GM19043 (cell line): ENCODE measurements around the gene OPN1SW.

Experiments used
- ATAC-seq: cut with Tn5 transposase; IDR thresholded peaks from one replicate; pipeline ENCODE4 v1.9.1; 2021; ENCODE audit warnings: low read depth; ENCODE audit not compliant: unreplicated experiment

OPN1SW gene

DNA sequence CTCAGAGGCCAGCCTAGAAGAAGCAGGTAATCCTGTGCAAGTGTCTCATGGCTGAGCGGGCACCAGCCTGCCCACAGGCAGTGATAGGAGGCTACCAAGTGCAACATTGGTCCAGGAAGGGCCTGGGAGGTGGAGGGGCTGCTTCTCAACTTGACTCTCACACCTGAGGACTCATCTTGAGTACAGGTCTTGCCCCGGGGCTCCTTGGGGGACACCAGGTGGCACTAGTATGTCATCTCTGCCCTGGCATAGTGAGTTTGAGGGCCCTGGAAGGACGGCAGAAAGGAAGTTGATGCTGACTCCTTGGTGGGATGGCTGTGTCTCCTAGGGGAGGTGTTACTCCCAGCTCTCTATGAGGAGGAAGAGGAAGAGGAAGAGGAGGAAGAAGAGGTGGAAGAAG is 18.4 kb upstream of the OPN1SW start:
- no peak for ATAC-seq

DNA sequence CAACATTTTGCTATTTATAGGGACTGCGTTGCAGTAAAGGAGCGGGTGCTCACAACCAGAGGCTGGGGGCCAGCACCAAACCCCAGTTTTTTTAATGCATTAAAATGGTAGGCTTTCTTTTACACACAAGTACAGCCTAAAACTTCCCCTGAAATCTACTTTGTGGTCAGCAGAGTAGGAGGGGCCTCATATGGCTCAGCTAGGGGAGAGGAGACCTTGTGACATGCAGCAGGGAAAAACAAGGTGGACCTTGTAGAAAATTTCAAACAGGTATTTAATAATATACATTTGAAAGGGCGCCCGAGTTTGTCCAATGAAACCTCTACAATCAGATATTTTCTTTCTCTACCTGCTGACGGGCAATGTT is 17.6 kb upstream of the OPN1SW start:
- no peak for ATAC-seq

DNA sequence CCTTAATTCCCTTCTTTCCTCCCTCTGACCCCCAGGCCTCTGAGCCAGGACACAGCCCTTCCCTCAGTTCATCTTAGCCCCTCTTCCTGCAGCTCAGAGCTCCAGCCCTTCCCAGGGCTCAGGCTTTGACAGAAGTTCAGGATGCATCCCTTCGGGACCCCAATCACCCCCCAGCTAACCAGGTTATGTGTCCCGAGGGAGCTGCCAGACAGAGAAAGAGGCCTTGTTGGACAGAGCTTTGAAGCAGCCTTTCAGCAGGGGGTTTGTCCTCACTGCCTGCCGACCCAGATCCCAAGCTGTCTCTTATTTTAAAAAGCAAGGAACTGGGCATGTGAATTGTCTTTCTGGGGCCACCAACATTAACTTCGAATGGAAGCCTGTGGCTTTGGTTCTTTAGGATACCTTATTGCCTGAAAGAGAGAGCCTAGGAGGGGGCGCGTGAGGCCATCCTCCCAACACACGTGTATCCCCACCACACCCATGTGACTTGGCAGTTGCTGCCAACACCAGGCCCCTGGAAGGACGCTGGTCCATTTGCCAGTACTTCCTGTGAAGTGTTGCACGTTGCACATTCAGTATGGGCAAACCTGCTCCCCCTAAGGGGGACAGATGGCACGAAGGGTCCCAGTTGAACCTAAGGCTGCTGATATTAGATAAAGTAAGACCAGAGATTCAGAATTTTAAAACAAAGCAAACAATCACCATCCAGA is 17.0 kb upstream of the OPN1SW start:
- no peak for ATAC-seq

DNA sequence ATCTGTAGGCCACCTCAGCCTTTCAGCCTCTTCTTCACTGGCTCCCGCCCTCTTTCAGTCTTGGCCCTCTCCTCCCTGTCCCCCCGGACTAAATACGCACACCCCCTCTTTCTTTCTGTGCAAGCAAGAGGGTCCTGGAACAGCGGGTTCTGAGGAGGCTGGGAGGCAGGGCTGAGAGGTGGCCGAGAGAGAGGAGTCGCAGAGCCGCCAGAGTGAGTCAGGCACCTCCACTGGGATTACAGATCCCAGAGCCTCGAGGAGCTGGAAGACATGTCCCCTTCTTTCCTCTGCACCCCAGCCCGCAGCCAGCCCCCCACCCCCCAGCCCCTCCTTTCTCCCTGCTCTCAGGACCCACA is 16.4 kb upstream of the OPN1SW start:
- no peak for ATAC-seq

DNA sequence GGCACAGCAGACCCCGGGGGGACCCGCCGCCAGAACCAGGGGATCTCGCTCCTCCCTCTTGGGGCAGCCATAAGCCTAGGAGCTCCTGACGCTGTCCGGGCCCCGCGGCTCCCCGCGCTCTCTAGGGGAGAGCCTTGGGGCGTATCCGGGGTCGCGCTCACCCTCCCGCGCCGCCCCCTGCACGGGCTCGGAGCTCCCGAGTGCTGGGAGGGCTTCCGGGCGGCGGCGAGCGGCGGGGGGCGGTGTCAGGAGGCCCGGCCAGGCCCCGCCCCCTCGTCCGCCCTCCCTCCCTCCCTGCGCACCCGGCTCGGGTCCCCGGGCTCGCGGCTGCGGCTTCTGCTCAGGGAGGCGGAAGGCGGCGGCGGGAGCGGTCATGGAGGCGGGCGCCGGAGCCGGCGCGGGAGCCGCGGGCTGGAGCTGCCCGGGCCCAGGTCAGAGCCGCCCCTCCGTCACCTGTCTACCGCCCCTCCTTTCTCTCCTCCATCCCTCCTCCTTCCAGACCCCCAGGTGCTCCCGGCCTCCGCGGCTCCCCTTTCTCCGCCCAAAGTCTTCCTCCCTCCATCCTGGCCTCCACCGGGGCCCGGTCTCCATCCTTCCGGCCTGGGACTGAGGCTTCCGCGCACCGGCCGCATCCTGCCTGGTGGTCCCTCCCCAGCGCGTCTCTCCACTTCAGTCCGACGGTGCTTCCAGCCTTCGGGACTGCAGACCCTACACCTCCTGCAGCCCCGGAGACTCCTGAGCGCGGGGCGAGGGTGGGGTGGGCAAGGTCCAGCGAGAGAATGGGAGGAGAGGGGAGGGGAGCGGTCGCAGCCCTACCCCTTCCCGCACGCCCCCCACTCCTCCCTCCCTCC is 15.8 kb upstream of the OPN1SW start, which contains the start of gene CCDC136:
TSS of gene CCDC136 (plus strand) at position 848 of the 851 bp plus-strand sequence. CDS start 444 bp downstream, outside the sequence.
- ATAC-seq = peak; percentile 84

DNA sequence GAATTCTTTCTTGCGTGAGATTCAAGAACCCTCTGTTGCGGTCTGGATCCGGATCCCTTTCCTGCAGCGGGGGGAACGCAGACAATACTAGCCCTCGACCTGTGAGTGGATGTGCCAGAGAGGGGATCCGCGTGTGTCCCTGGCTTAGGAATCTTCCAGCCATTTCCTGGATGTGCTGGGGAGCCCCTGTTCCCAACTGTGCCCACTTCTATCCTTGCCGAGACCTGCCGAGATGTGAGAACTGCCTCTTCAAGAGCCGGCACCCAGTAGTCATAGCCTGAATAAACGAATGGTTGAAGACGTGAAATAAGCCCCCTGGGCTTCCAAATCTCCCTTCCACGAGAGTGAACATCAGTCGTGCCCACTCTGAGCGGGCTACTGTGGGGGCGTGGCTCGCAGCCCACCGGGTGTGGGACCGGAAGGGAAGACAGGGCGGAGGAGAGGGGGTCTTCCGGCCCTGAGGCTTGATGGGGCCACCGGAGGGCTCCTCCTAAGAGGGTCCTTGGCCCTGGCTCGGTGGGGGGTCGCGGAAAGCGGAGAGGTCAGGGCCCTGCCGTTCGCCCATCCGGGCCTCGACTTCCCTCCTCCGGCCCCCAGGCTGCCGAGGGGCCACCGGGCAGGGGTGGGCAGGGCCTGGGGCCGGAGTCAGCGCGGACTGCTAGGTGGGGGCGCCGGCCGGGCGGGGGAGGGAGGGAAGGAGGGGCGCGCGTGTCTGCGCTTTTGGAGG is 14.9 kb upstream of the OPN1SW start:
- no peak for ATAC-seq

DNA sequence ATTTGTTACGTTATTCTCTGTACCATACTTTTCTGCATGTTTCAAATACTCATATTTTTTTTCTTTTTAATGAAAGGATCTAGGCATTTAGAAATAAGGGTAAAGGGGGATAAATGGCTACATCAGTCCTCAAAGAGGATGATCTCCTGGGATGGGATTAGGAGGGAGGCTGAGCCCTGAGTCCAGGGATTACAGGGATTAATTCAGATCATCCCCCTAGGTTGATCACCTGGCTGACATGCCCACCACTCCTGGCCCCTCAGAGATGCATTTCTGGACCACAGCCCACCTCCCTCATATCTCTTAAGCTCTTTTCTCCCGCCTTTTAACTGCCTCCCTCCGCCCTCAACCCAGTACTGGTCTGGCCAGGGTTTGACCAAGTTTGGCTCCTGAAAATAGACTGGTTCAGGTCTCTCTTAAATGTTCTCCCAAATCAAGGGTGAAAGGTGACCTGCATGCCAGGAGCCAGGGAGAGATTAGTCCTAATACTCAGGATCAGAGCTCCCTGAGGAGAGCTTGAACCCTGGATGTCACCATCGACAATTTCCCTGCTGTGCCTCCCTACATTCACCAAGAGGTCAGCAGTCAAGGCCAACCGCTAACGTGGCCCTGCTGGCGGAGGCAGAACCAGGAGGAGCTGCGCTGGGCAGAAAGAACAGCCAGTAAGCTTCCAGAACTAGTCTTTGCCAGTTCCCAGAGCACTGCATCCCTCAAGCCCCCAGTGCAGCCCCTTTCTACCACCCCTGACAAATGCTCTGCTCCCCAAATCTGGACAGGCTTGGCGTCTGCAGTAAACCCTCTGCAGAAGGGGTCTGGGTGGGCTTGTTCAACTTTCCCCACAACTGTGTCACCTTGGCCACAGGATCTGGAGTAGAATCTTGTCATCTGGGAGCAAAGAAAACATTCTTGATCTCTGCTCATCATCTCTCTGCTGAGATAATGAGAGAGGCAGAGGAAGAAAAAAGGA is 13.1 kb upstream of the OPN1SW start:
- ATAC-seq = no peak

DNA sequence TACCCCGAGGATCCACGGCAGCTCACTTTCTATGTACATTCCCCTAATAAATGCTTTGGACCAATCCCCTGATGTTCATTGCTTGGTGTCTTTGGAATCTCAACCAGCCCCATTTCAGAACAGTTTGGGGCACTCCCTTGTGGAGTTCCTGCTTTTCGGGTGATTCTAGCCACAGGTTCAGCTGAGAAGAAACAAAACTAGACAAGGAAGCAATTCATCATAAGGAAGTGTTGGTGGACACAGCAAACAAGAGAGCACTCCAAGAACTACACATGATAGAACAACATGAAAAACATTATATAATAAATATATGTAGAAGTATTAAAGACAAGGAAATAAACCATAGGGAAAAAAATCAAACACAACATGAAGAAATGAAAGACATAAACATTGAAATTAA is 10.1 kb upstream of the OPN1SW start:
- ATAC-seq = no peak

DNA sequence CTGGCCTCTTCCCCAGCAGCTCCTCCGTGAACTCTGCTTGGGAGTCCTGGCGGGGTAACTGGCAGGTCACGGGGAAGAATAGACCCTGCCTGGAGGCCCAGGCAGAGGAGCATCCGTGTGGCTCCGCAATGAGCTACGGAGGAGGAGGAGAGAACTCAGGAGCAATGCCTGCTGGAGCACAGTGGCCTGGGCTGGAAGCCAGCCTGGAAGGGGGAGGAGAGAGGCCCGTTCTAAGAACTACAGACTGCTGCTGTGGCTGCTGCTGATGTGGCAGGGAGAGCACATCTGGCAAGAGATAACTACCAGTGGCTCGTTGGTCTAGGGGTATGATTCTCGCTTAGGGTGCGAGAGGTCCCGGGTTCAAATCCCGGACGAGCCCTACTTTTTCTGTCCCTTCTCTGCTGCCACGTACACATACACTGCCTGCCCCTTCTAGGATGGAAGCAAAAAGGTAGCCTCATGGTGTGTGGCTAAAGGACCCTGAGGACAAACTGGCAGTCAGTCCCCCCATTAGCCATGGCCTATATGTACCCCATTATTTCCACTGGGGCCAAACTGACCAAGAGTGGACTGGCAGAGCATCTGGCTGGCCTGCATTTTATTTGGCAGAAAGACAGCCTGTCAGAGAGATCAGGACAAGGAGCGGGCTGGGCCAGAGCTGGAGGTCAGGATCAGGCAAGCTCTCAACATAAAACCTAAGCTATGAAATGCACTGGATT is 7.7 kb upstream of the OPN1SW start:
- ATAC-seq = no peak

DNA sequence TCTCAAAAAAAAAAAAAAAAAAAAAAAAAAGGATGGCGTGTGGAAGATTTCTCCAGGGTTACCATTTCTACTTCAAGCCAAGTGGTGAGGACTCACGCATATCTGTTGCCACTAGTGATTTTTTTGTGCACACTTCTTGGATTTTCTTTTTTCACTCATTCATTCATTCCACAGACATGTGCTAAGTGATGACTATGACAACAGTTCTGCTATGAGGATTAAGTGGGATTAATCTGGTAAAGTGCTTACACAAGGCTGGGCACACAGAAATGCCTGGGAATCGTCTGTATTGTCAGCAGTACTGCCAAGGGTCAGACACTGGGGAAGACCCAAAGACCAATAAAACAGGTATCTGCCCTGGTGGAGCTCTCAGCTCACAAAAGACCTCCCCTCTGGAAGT is 6.3 kb upstream of the OPN1SW start:
- ATAC-seq = no peak

DNA sequence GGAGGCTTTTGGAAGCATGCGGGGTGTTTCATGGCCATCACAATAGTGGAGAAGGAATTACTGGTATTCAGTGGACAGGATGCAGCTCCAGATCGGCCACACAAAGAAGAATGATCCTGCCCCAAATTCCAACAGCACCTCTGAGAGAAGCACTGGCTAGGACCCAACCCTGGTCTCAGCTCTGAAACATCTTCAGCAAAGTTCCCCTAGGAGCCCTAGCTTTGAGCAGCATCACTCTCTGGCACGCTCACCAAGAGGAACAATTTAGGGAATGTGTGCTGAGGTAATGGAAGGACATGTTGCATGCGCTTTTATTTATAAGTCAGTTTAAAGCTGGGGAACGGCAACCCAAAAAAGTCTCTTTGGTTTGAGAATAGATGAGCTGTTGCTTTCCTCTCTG is 5.5 kb upstream of the OPN1SW start:
- no peak for ATAC-seq

DNA sequence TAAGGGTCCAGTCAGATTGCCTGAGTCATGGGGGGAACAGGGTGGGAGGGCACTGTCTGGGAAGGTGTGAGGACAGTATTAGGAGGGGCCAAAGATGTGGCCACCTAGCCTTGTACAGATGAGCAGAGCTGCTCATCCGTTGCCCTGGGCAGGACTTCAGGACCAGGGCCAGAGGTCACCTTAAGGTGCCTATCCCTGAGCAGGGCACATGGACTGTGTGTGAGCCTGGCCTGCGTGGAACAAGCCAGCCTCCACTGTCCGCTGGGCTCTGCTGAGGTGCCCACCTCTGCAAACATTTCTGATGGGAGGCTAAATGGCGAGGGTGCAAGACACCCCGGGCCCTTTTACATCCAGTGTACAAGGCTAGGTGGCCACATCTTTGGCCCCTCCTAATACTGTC is 3.4 kb upstream of the OPN1SW start:
- ATAC-seq = no peak

DNA sequence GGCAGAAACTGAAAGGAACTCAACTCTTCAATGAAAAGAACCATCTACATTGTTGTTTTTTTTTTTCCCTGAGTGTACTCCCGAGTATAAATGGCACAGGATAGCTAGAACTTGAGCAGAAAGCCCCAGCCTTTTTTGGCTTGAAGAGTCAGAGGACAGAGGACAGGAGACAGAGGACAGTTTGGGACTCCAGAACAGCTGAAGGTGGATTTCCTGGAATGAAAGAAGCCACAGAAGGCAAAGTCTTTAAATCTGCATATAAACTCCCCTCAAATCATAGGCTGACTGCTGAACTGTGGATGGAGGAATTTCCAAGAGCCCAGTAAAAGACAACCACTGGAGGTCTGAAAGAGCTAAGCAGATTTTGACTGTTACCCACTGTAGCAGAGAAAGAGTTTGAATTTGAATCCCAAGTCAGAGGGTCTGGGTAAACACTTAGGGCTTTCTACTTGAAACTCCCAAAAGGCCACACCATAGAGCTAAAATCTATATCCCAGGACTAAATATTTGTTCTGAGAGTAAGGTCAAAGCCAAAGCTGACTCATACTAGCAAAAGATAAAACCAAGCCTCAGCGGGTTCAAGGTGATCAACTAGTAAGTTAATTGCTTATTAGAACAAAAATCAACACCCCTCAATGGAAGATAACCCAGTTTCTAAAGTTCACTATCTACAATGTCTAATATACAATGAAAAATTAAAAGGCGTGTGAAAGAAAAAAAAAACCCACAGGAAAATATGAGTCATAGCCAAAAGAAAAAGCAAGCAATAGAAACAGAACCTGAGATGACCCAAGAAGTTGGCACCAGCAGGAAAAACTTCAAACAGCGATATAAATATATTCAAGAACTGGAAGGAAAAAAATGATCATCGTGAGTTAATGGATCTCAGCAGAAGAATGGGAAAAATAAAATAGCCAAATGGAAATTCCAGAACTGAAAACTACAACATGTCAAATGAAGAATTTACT is 1.8 kb upstream of the OPN1SW start:
- ATAC-seq = no peak

DNA sequence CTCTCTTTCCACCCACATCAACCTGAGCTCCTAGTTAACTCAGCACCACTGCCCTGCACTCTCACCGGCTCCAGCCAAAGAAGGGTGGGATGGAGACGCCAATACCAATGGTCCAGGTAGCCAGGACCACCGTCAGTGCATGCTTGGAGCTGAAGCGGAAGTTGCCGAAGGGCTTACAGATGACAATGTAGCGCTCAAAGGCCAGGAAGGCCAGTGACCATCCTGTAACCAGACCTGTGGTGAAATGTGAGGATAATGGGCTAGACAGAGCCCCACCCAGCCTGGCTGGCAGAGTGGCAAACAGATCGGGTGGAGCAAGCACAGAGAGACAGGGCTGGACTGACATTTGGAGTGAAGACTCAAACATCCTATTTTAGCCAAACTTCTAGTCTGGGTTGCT is 673 bp downstream of the OPN1SW start:
- no peak for ATAC-seq

DNA sequence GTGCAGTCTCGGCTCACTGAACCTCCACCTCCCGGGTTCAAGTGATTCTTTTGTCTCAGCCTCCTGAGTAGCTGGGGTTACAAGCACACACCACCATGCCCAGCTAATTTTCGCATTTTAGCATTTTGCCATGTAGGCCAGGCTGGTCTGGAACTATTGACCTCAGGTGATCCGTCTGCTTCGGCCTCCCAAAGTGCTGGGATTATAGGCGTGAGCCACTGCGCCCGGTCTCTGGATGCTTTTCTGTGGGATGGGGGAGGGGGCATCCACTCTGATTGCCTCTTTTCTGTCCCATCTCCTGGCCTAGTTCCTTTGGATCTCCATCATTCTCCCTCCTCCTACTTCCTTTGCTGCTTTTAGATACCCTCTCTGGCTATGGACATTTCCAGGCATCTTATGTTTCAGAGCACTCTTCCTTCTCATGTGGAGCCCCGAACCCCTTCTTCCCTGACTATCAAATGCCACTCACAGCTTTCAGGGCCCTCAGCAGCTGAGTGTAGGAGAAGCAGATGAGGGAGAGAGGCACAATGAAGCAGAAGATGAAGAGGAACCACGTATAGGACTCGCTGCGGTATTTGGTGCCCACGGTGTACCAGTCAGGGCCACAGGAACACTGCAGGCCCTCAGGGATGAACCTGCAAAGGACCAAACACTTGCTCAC is 1.4 kb downstream of the OPN1SW start:
- ATAC-seq = no peak

DNA sequence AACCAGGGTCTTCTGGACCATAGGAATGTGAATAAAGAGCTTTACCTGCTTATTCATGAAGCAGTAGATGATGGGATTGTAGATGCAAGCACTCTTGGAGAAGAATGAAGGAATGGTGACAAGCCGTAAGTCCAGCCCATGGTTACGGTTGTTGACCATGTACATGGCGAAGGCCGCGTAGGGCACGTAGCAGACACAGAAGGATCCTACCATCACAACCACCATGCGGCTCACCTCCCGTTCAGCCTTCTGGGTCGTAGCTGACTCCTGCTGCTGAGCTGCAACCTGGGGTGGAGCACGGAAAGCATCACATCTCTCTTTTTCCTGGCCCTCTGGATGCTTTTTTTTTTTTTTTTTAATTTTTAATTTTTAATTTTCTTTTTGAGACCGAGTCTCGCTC is 2.0 kb downstream of the OPN1SW start:
- ATAC-seq = no peak

DNA sequence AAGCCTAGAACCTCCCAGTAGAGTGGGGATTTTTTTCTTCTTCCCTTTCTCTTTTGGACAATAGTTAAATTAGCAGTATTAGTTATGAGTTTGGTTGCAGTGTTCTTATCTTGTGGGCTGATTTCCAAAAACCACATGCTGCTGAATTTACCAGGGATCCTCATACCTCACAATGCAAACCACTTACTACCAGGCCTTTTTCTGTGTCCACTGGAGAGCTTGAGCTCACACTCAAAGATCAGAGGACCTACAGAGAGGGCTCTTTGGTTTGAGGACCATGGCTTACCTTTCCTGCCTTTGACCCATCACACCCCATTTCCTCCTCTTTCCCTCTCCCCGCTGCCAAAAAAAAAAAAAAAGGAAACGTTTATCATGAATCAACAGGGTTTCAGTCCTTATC is 5.4 kb downstream of the OPN1SW start:
- ATAC-seq = no peak

DNA sequence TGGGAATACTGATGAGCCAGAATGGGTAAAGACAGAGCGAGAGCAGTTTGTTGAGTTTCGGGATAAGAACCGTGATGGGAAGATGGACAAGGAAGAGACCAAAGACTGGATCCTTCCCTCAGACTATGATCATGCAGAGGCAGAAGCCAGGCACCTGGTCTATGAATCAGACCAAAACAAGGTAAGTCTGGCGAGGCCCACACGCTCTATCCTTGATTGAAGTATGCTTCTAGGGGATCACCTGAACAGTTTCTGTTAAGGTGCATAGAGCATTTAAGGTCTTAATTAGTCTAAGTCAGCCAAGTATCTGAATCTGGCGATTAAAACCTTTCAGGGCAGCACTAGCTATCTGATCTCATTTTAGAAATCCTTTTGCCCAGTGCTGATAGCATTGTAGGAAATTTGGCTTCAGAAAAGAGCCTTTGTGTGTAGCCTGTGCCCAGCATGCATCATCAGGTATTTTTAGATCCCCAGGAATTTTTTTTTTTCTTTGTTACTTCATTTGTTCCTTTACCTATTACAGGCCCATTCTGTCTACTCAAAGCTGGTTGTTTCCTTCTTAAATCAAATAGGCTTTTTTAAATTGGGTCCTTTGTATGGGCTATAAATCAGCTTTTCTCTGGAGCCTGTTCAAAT is 8.0 kb downstream of the OPN1SW start:
- ATAC-seq = no peak
